Panc1 (cell line): ENCODE measurements around the gene FAP.

Experiments
- POLR2AphosphoS5 ChIP-seq: IDR thresholded peaks from 2 replicates; pipeline ENCODE4 v1.6.1; 2012; ENCODE audit warnings: mild to moderate bottlenecking, low read depth, low read length, moderate library complexity
- SIN3A ChIP-seq: IDR thresholded peaks from 2 replicates; pipeline ENCODE4 v1.6.1; 2012; ENCODE audit warnings: low read depth, mild to moderate bottlenecking, low read length, moderate library complexity, borderline replicate concordance; ENCODE audit not compliant: insufficient read depth
- TF ChIP-seq, protein P1 (sequence below): fragments of 450-650 bp; IDR thresholded peaks from 2 replicates; pipeline ENCODE4 v1.5.1; 2017; ENCODE audit warnings: mild to moderate bottlenecking
- TF ChIP-seq, protein P2 (sequence below), 2 experiments: IDR thresholded peaks; 2 replicates each; pipeline ENCODE4 v1.6.1; 2011 to 2012; ENCODE audit warnings: low read depth in 2 of 2, control low read depth in 1 of 2, low read length in 1 of 2, mild to moderate bottlenecking in 1 of 2, moderate library complexity in 1 of 2; ENCODE audit not compliant: insufficient read depth in 1 of 2

DNA sequence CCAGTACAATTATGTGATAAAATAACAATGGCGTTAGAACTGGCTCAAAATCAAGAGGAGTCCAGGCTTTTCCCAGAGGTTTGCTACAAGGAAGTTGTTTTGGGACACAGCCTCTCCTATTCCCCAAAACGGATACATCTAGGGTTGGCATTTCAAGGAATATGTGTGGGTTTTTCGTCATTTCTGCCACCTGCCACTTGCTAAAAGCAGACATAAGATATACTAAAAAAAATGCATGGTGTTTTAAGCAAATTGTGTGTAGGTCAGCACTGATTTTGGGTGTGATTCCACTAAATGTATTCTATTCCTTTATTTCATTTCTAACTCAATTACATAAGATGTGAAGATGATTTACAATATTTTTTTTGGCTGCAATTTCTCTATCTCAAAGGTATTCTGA is 54.8 kb downstream of the FAP start:
- TF ChIP-seq, protein P1, sequence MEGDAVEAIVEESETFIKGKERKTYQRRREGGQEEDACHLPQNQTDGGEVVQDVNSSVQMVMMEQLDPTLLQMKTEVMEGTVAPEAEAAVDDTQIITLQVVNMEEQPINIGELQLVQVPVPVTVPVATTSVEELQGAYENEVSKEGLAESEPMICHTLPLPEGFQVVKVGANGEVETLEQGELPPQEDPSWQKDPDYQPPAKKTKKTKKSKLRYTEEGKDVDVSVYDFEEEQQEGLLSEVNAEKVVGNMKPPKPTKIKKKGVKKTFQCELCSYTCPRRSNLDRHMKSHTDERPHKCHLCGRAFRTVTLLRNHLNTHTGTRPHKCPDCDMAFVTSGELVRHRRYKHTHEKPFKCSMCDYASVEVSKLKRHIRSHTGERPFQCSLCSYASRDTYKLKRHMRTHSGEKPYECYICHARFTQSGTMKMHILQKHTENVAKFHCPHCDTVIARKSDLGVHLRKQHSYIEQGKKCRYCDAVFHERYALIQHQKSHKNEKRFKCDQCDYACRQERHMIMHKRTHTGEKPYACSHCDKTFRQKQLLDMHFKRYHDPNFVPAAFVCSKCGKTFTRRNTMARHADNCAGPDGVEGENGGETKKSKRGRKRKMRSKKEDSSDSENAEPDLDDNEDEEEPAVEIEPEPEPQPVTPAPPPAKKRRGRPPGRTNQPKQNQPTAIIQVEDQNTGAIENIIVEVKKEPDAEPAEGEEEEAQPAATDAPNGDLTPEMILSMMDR = no peak
- TF ChIP-seq, protein P2, sequence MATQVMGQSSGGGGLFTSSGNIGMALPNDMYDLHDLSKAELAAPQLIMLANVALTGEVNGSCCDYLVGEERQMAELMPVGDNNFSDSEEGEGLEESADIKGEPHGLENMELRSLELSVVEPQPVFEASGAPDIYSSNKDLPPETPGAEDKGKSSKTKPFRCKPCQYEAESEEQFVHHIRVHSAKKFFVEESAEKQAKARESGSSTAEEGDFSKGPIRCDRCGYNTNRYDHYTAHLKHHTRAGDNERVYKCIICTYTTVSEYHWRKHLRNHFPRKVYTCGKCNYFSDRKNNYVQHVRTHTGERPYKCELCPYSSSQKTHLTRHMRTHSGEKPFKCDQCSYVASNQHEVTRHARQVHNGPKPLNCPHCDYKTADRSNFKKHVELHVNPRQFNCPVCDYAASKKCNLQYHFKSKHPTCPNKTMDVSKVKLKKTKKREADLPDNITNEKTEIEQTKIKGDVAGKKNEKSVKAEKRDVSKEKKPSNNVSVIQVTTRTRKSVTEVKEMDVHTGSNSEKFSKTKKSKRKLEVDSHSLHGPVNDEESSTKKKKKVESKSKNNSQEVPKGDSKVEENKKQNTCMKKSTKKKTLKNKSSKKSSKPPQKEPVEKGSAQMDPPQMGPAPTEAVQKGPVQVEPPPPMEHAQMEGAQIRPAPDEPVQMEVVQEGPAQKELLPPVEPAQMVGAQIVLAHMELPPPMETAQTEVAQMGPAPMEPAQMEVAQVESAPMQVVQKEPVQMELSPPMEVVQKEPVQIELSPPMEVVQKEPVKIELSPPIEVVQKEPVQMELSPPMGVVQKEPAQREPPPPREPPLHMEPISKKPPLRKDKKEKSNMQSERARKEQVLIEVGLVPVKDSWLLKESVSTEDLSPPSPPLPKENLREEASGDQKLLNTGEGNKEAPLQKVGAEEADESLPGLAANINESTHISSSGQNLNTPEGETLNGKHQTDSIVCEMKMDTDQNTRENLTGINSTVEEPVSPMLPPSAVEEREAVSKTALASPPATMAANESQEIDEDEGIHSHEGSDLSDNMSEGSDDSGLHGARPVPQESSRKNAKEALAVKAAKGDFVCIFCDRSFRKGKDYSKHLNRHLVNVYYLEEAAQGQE (IDR thresholded peaks at IDR 0.05; ENCODE audit: insufficient read depth in 1 of 2, low read depth in 2 of 2, low read length in 1 of 2) = no peak
- TF ChIP-seq POLR2AphosphoS5 (no peak), SIN3A (no peak)
